ENCODE measurements around the gene EIPR1.

DNA sequence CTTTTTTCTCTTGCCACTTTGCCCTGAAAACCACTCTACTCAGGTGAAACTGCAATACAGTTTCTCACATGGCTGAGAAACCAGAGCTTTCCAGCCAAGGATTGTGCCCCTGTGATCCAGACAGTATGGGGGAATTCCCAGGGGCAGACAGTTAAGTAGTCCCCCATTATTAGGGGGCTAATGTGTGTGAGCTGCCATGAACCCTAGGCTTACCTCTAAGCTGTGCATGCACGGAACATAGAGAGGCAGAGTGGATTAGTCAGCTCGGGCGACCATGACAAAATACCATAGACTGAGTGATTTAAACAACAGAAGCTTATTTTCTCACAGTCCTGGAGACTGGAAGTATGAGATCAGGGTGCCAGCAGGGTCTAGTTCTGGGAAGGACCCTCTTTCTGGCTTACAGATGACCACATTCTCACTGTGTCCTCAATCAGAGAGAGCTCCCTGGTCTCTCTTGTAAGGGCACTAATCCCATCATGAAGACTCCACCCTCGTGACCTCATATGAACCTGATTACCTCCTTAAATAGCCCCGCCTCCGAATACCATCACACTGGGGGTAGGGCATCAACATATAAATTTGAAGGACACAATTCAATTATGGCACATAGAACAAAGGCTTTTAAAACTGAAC is 215.1 kb downstream of the EIPR1 start:
- TF ChIP-seq POLR2AphosphoS5 (IDR thresholded peaks at IDR 0.05; ENCODE audit: low read depth, low read length) (no peak), POLR2A (IDR thresholded peaks at IDR 0.05; ENCODE audit: low read depth, low read length) (no peak)
